PC-3 (cell line): ENCODE data around the gene TBX10. TPM values are rescaled to one million over a fixed set of nuclear protein-coding genes. Genes with fewer than 3 reads are reported as not detected.

ENCODE experiments used
- ATAC-seq: fragments of 200-7000 bp; cut with Tn5 transposase; 2 replicates; pipeline ENCODE4 v1.9.1; 2020; ENCODE audit warnings: mild to moderate bottlenecking, moderate library complexity
- BruUV-seq: library from RNA; stranded (reverse); fragments of 400-500 nt; replicated peaks from 2 replicates; lab custom pipeline; 2021; lab: Mats Ljungman, UMichigan
- CTCF ChIA-PET: fragments of 300-600 bp; sonication (Branson Sonifier 250); formaldehyde crosslinking; loops from one replicate; lab custom pipeline; 2022; ENCODE audit warnings: antibody characterized with exemption; lab: Charles Lee
- POLR2A ChIA-PET: fragments of 300-600 bp; sonication (Branson Sonifier 250); formaldehyde crosslinking; loops from one replicate; lab custom pipeline; 2022; ENCODE audit warnings: antibody characterized with exemption; ENCODE audit not compliant: unreplicated experiment; lab: Charles Lee
- DNase-seq: peaks from one replicate; pipeline ENCODE4 v3.0.0-alpha.2; 2015
- H2AFZ ChIP-seq: fragments of 300-600 bp; sonication (generic); 2 replicates; pipeline ENCODE4 v1.6.0; 2016; ENCODE audit warnings: antibody characterized with exemption, low read length
- H3F3A ChIP-seq: fragments of 300-600 bp; sonication (generic); one replicate; pipeline ENCODE4 v1.6.0; 2017; ENCODE audit warnings: antibody characterized with exemption, low read length, control low read depth, mild to moderate bottlenecking; ENCODE audit not compliant: unreplicated experiment
- H3K27ac ChIP-seq: fragments of 300-600 bp; sonication (generic); 2 replicates; pipeline ENCODE4 v1.5.1; 2016; ENCODE audit warnings: mild to moderate bottlenecking, low read length
- H3K27me3 ChIP-seq: fragments of 300-600 bp; sonication (generic); 2 replicates; pipeline ENCODE4 v1.6.1; 2016; ENCODE audit warnings: low read length, mixed read lengths
- H3K36me3 ChIP-seq: fragments of 300-600 bp; sonication (generic); 2 replicates; pipeline ENCODE4 v1.6.1; 2016; ENCODE audit warnings: low read depth, mixed run types, low read length, mixed read lengths
- H3K4me1 ChIP-seq: fragments of 300-600 bp; sonication (generic); 2 replicates; pipeline ENCODE4 v1.5.1; 2016; ENCODE audit warnings: low read length; ENCODE audit not compliant: insufficient read depth
- H3K4me2 ChIP-seq: fragments of 300-600 bp; sonication (generic); 2 replicates; pipeline ENCODE4 v1.6.0; 2016; ENCODE audit warnings: low read length
- H3K4me3 ChIP-seq: fragments of 300-600 bp; sonication (generic); 2 replicates; pipeline ENCODE4 v1.5.1; 2016; ENCODE audit warnings: mild to moderate bottlenecking, low read length, mixed read lengths
- H3K79me2 ChIP-seq: fragments of 300-600 bp; sonication (generic); 2 replicates; pipeline ENCODE4 v1.6.1; 2017; ENCODE audit warnings: low read length, mixed read lengths
- H3K9ac ChIP-seq: fragments of 300-600 bp; sonication (generic); 2 replicates; pipeline ENCODE4 v1.6.0; 2016; ENCODE audit warnings: mild to moderate bottlenecking, low read length
- H3K9me2 ChIP-seq: fragments of 300-600 bp; sonication (generic); replicated peaks from 2 replicates; pipeline ENCODE4 v1.6.1; 2016; ENCODE audit warnings: mixed run types, low read length, mixed read lengths
- H3K9me3 ChIP-seq: fragments of 300-600 bp; sonication (generic); 2 replicates; pipeline ENCODE4 v1.6.1; 2016; ENCODE audit warnings: low read length, mixed read lengths
- H4K20me1 ChIP-seq: fragments of 300-600 bp; sonication (generic); 2 replicates; pipeline ENCODE4 v1.6.1; 2016; ENCODE audit warnings: low read length, mixed read lengths
- CTCF ChIP-seq: fragments of 300-600 bp; sonication (generic); conservative IDR thresholded peaks from 2 replicates; pipeline ENCODE4 v1.5.1; 2017; ENCODE audit warnings: antibody characterized with exemption, low read depth, mild to moderate bottlenecking, low read length
- EZH2 ChIP-seq: fragments of 300-600 bp; sonication (generic); IDR thresholded peaks from one replicate; pipeline ENCODE4 v1.6.1; 2017; ENCODE audit warnings: antibody characterized with exemption, mild to moderate bottlenecking, low read length; ENCODE audit not compliant: unreplicated experiment
- EZH2phosphoT487 ChIP-seq: fragments of 300-600 bp; sonication (generic); IDR thresholded peaks from 2 replicates; pipeline ENCODE4 v1.6.1; 2018; ENCODE audit warnings: mild to moderate bottlenecking, antibody characterized with exemption, low read length, borderline replicate concordance
- intact Hi-C: fragments of 100-400 bp; cut with micrococcal nuclease; formaldehyde crosslinking; loops from 2 replicates; pipeline ENCODE4 v1.9.0; 2023
- total RNA-seq: library from RNA; depleted of rRNA; stranded (reverse); fragments of >200 nt; gene quantifications from 2 replicates; pipeline ENCODE4 v1.2.3, GENCODE V29; 2014

Gene TBX10
- total RNA-seq, 1 experiment from 2014 or later, result not detected

DNA sequence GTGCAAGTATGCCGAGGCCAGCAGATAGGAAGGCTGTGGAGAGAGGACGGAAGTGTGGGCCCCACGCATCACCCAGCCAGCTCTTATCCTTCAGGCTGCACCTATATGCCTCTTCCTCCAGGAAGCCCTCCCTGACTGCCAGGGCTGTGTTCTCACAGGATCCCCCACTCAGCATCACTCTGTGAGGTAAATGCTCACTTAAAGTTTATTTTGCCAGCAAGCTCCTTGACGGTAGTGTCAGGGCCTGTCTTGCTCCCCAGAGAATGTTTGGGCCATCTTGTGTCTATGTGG is 4.4 kb downstream of the TBX10 start:
- no peak overlapping the region for H2AFZ ChIP-seq
- H3K4me1 ChIP-seq, result peaks cover 7% of the 10 kb centered on the region
- POLR2A ChIA-PET, result no interaction called here
- no peaks in the 10 kb centered on the region for H3K36me3 ChIP-seq
- H3K79me2 ChIP-seq, result no peaks in the 10 kb centered on the region
- no peaks in the 10 kb centered on the region for H3K9me2 ChIP-seq
- no peaks in the 10 kb centered on the region for H3K9me3 ChIP-seq
- H3F3A ChIP-seq, result no peaks in the 10 kb centered on the region
- no peak overlapping the region for H3K9ac ChIP-seq
- no peaks in the 10 kb centered on the region for H4K20me1 ChIP-seq
- H3K27ac ChIP-seq, result no peak overlapping the region
- TF ChIP-seq EZH2 (no peak), EZH2phosphoT487 (no peak), CTCF (no peak)
- CTCF ChIA-PET, result no interaction called here
- no peak for DNase-seq
- H3K4me3 ChIP-seq, result no peak overlapping the region
- intact Hi-C loops, result no loop called here
- no peaks in the 10 kb centered on the region for H3K27me3 ChIP-seq
- no TSS peak for BruUV-seq
- H3K4me2 ChIP-seq, result no peak overlapping the region
- ATAC-seq, result no peak

GRCh38 chr11:67634366-67635230 is 5.0 kb downstream of the TBX10 start:
- Histone ChIP-seq H3K27me3 (no peaks in the 10 kb centered on the region), H3K4me3 (no peak overlapping the region), H3K36me3 (no peaks in the 10 kb centered on the region), H4K20me1 (no peaks in the 10 kb centered on the region), H3K9me3 (no peaks in the 10 kb centered on the region), H3K4me2 (no peak overlapping the region), H3F3A (no peaks in the 10 kb centered on the region), H3K9ac (no peak overlapping the region), H2AFZ (no peak overlapping the region), H3K9me2 (no peaks in the 10 kb centered on the region), H3K27ac (no peak overlapping the region), H3K4me1 (peaks cover 7% of the 10 kb centered on the region), H3K79me2 (no peaks in the 10 kb centered on the region)
- CTCF ChIA-PET, result no interaction called here
- BruUV-seq, result no TSS peak
- ATAC-seq (no peak), DNase-seq (no peak)
- TF ChIP-seq EZH2 (no peak), EZH2phosphoT487 (no peak), CTCF (no peak)
- POLR2A ChIA-PET, result no interaction called here
- intact Hi-C loops, result no loop called here

- CTCF ChIA-PET, result no interaction called here
- BruUV-seq, result no TSS peak
- POLR2A ChIA-PET, result no interaction called here
- Histone ChIP-seq H4K20me1 (no peaks in the 10 kb centered on the region), H3K79me2 (no peaks in the 10 kb centered on the region), H3K9ac (no peak overlapping the region), H3K36me3 (no peaks in the 10 kb centered on the region), H3K4me3 (no peak overlapping the region), H3K4me2 (no peak overlapping the region), H2AFZ (no peak overlapping the region), H3K4me1 (peaks cover 14% of the 10 kb centered on the region), H3F3A (no peaks in the 10 kb centered on the region), H3K27me3 (no peaks in the 10 kb centered on the region), H3K9me3 (no peaks in the 10 kb centered on the region), H3K27ac (no peak overlapping the region), H3K9me2 (no peaks in the 10 kb centered on the region)
- intact Hi-C loops, result no loop called here
- ATAC-seq (no peak), DNase-seq (no peak)
- TF ChIP-seq CTCF, result no peak
- no peak for TF ChIP-seq EZH2phosphoT487
- no peak for TF ChIP-seq EZH2
Measured at GRCh38 chr11:67633758-67634365, 5.7 kb downstream of the TBX10 start.
